HG03175 (cell line): ENCODE measurements around the gene SMCHD1.
"Not testable (repeated sequence)": the region's sequence is repeated elsewhere in the genome, so short reads cannot be mapped to it uniquely, and the experiment has no call there.

Experiments used
- ATAC-seq: cut with Tn5 transposase; IDR thresholded peaks from one replicate; pipeline ENCODE4 v1.9.1; 2021; ENCODE audit warnings: mild to moderate bottlenecking, moderate library complexity; ENCODE audit not compliant: unreplicated experiment

SMCHD1 gene

GRCh38 chr18:2715990-2716389, 60.5 kb downstream of the SMCHD1 start:
- no peak for ATAC-seq

GRCh38 chr18:2716394-2717326, 61.1 kb downstream of the SMCHD1 start:
- no peak for ATAC-seq

GRCh38 chr18:2717407-2717806, 61.9 kb downstream of the SMCHD1 start:
- ATAC-seq: no peak

GRCh38 chr18:2719040-2719439, 63.5 kb downstream of the SMCHD1 start:
- ATAC-seq: no peak

- no peak for ATAC-seq
These were observed 67.7 kb downstream of the SMCHD1 start for GRCh38 chr18:2723207-2723606.

- no peak for ATAC-seq
These were observed 74.2 kb downstream of the SMCHD1 start for GRCh38 chr18:2729757-2730156.

- no peak for ATAC-seq
These were observed 81.3 kb downstream of the SMCHD1 start for GRCh38 chr18:2736823-2737222.

GRCh38 chr18:2740082-2740481, 84.6 kb downstream of the SMCHD1 start:
- ATAC-seq: not testable (repeated sequence)

GRCh38 chr18:2746274-2746673, 90.7 kb downstream of the SMCHD1 start:
- no peak for ATAC-seq

- ATAC-seq: no peak
These were observed 102.8 kb downstream of the SMCHD1 start for GRCh38 chr18:2758309-2758708.

GRCh38 chr18:2774669-2775068, 119.1 kb downstream of the SMCHD1 start:
- no peak for ATAC-seq

- ATAC-seq: no peak
These were observed 121.1 kb downstream of the SMCHD1 start for GRCh38 chr18:2776601-2777000.

GRCh38 chr18:2777241-2777640, 121.7 kb downstream of the SMCHD1 start:
- ATAC-seq: no peak

- ATAC-seq: no peak
These were observed 125.2 kb downstream of the SMCHD1 start for GRCh38 chr18:2780750-2781149.

GRCh38 chr18:2787225-2787624, 131.7 kb downstream of the SMCHD1 start:
- no peak for ATAC-seq

GRCh38 chr18:2792395-2792794, 136.9 kb downstream of the SMCHD1 start:
- no peak for ATAC-seq

- no peak for ATAC-seq
These were observed 138.6 kb downstream of the SMCHD1 start for GRCh38 chr18:2794159-2794558.

- no peak for ATAC-seq
These were observed 142.4 kb downstream of the SMCHD1 start for GRCh38 chr18:2797951-2798350.

- ATAC-seq: no peak
These were observed 143.8 kb downstream of the SMCHD1 start for GRCh38 chr18:2799369-2799768.

- ATAC-seq: no peak
These were observed 150.7 kb downstream of the SMCHD1 start for GRCh38 chr18:2805970-2806943.

GRCh38 chr18:2808640-2809039, 153.1 kb downstream of the SMCHD1 start:
- ATAC-seq: not testable (repeated sequence)
